GM12801 (cell line): ENCODE data around the gene KCTD10.
A peak's percentile ranks its signal among the peaks of the same experiment; 100 is the strongest.

Experiments
- TF ChIP-seq, protein P1 (sequence below): IDR thresholded peaks from one replicate; pipeline ENCODE4 v1.5.1; 2011; ENCODE audit warnings: control low read depth; ENCODE audit not compliant: insufficient read length; ENCODE audit errors: extremely low read depth

KCTD10 gene

DNA sequence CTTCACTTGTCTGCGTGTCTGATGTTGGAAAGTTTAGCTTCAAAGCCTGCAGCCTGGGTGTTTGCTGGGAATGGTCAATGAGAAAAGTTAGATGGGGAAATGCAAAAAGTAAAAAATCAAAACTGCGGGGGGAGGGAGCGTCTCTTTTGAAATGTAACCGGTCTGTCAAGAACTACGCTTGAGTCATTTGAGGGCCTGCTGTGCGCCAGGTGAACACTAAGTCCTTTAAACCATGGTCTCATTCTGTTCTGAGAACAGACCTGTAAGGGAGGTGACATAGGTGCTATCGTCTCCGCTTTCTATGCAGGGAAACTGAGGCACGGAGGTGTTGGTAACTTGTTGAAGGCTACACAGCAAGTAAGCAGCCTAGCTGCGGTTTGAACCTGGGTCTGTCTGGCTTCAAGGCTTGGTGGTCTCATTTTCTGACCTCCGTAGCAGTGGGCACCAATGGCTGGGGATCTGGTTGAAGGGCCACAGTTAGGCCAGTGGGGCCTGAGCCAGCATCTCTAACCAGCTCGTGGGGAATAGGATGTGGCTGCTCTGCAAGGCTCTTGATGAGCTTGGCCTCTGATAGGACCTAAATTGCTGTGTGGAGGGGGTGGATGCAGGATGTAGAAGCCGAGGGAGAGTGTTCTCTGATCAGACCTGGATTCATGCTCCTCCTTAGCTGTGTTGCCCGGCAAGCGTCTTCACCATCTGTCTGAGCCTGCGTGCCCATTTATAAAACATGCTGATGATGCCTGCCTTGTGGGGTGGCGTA lies 41.5 kb downstream of the KCTD10 start:
- TF ChIP-seq, protein P1, sequence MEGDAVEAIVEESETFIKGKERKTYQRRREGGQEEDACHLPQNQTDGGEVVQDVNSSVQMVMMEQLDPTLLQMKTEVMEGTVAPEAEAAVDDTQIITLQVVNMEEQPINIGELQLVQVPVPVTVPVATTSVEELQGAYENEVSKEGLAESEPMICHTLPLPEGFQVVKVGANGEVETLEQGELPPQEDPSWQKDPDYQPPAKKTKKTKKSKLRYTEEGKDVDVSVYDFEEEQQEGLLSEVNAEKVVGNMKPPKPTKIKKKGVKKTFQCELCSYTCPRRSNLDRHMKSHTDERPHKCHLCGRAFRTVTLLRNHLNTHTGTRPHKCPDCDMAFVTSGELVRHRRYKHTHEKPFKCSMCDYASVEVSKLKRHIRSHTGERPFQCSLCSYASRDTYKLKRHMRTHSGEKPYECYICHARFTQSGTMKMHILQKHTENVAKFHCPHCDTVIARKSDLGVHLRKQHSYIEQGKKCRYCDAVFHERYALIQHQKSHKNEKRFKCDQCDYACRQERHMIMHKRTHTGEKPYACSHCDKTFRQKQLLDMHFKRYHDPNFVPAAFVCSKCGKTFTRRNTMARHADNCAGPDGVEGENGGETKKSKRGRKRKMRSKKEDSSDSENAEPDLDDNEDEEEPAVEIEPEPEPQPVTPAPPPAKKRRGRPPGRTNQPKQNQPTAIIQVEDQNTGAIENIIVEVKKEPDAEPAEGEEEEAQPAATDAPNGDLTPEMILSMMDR: no peak

DNA sequence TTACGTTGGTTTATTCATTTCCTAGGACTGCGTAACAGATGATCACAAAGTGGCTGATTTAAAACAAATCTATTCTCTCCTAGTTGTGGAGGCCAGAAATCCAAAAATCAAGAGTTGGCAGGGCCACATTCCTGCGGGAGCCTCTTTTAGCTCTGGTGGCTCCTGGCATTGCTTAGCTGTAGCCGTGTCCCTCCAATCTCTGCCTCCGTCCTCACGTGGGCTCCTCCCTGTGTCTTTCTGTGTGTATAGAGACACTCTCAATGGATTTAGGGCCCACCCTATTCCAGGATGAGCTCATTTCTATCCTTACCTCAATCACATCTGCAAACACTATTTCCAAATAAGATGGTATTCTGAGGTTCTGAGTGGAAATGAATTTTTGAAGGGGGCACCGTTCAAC lies 42.5 kb downstream of the KCTD10 start:
- TF ChIP-seq, protein P1: no peak

- TF ChIP-seq, protein P1: no peak
Measured at GRCh38 chr12:109433618-109434017, 43.5 kb downstream of the KCTD10 start.

- TF ChIP-seq, protein P1: peak; percentile 95
Measured at GRCh38 chr12:109432842-109433304, 44.2 kb downstream of the KCTD10 start.

- TF ChIP-seq, protein P1: no peak
Measured at GRCh38 chr12:109432431-109432830, 44.7 kb downstream of the KCTD10 start.

- TF ChIP-seq, protein P1: no peak
Measured at GRCh38 chr12:109430244-109430643, 46.9 kb downstream of the KCTD10 start.

DNA sequence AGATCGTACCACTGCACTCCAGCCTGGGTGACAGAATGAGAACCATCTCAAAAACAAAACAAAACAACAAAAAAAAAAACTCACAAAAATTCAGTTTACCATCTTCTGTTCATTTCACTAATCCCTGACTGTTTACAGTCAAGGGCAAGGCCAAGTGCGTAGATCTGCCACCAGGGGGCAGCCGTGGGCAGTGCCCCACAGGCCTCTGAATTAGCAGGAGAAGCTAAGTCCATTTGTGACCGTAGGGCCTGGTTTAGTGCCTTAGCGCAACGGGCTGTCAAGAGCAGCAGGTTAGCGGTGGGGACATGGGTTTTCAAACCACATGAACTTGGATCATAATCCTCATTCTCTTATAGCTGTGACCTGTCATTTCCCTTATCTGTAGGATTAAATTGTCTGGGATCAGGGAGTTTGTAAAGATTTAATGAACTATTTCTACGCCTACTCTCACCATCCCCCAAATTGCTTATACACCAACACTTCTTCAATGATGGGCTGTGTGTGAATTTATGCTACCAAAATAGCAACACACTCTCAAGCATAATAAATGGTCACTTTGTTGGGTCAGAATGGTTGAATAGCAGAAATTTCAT lies 49.0 kb downstream of the KCTD10 start:
- TF ChIP-seq, protein P1: peak; percentile 91
